PC-9 (cell line): ENCODE measurements around the gene AFG3L2.
"Not testable (repeated sequence)": the region's sequence is repeated elsewhere in the genome, so short reads cannot be mapped to it uniquely, and the experiment has no call there.

Experiments
- EZH2 ChIP-seq: fragments of 200-600 bp; sonication (generic); IDR thresholded peaks from 2 replicates; pipeline ENCODE4 v1.8.0; 2017; ENCODE audit warnings: antibody characterized with exemption, low read depth
- TF ChIP-seq, protein P1 (sequence below): fragments of 200-600 bp; sonication (generic); conservative IDR thresholded peaks from 2 replicates; pipeline ENCODE4 v1.6.1; 2017; ENCODE audit warnings: mixed run types, antibody characterized with exemption, mild to moderate bottlenecking, moderate library complexity

DNA sequence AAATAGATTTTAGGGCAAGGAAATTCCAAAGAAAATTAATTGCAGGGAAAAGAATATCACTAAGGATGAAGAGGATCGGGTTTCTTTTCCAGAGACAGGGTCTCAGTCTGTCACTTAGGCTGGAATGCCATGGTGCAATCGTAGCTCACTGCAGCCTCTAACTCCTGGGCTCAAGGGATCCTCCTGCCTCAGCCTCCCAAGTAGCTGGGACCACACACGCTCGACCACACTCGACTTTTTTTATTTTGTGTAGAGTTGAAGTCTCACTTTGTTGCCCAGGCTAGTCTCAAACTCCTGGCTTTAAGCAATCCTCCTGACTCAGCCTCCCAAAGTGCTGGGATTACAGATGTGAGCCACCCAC, 1.2 kb upstream of the AFG3L2 start:
- TF ChIP-seq, protein P1, sequence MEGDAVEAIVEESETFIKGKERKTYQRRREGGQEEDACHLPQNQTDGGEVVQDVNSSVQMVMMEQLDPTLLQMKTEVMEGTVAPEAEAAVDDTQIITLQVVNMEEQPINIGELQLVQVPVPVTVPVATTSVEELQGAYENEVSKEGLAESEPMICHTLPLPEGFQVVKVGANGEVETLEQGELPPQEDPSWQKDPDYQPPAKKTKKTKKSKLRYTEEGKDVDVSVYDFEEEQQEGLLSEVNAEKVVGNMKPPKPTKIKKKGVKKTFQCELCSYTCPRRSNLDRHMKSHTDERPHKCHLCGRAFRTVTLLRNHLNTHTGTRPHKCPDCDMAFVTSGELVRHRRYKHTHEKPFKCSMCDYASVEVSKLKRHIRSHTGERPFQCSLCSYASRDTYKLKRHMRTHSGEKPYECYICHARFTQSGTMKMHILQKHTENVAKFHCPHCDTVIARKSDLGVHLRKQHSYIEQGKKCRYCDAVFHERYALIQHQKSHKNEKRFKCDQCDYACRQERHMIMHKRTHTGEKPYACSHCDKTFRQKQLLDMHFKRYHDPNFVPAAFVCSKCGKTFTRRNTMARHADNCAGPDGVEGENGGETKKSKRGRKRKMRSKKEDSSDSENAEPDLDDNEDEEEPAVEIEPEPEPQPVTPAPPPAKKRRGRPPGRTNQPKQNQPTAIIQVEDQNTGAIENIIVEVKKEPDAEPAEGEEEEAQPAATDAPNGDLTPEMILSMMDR = not testable (repeated sequence)
- not testable (repeated sequence) for TF ChIP-seq EZH2
